ENCODE results near the gene KCNK15. TPM values are rescaled to one million over a fixed set of nuclear protein-coding genes. Genes with fewer than 3 reads are reported as not detected.
A peak's percentile ranks its signal among the peaks of the same experiment; 100 is the strongest.
"Not testable (repeated sequence)": the region's sequence is repeated elsewhere in the genome, so short reads cannot be mapped to it uniquely, and the experiment has no call there.

The KCNK15 gene
- total RNA-seq, 1 experiment from 2014 or later = 0.06 TPM

DNA sequence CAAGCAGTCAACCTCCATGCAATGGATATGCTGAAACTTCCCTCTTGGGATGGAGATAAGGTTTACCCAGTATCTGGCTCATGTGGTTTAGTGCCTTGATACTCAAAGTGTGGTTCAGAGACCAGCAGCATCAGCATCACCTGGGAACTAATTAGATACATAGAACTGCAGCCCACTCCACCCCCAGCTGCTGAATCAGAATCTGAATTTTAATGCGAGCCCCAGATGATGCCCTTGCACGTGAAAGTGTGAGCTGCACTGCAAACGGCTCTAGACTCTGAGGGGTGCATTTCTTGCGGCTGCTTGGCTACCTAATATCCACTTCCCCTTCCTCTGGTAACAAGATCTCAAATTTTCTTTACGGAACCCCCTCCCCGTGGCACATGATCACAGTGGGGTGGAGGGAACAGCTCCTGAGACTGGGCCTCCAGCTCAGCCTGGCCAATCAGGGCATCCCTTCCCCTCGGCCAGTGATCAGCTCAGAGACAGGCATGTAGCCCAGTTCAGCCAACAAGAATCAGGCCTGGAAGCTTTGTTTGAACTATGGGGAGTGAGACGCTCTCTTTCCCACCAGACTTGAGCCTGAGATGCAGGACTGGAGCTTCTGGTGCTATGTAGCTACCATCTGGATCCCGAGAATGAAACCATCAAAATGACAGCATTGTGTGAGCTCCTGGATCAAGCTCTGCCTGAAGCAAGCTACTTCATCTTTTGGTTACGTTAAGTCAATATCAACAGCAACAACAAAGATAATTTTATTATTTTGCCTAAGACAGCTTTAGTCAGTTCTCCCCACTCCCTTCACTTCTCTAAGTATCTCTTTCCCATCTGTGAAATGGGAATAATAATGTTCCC lies 12.8 kb downstream of the KCNK15 start:
- DNase-seq (ENCODE audit: low spot score) = no peak

DNA sequence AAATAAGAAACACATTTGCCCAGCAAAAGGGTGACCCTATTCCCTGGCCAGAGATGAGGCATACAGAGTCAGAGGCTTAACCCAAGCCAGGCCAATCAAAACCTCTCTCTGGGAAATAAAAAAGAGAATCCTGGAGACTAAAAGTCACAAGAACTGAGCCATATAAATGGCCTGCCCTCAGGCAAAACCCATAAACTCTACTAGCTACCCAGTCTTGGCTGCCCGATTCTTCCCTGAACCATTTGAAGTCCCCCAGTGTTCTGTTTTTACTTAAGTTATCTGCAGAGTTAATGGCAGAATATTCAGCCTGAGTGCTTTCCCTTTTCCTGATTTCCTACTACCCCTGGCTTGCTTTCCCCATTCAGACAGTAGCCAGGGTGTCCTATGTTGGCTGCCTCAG lies 13.9 kb downstream of the KCNK15 start:
- no peak for DNase-seq (ENCODE audit: low spot score)

DNA sequence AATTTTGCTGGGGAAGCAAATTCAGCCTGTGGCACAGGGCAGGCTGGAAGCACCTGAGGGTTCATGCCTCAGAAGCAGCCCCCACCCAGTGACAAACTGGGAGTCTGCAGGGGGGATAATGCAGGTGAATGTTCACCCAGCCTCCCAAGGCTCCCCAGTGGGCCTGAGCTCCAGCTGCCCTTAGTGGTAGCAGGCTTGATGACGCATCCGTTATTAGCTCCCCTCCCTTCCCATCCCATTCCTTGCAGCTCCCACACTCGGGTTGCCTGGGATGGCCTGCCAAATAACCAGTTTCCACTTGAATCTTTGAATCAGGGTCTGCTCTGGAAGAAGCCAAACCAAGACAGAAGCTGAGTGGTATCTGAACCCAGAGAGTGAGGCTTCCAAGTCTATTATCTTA lies 15.8 kb downstream of the KCNK15 start:
- no peak for DNase-seq (ENCODE audit: low spot score)

DNA sequence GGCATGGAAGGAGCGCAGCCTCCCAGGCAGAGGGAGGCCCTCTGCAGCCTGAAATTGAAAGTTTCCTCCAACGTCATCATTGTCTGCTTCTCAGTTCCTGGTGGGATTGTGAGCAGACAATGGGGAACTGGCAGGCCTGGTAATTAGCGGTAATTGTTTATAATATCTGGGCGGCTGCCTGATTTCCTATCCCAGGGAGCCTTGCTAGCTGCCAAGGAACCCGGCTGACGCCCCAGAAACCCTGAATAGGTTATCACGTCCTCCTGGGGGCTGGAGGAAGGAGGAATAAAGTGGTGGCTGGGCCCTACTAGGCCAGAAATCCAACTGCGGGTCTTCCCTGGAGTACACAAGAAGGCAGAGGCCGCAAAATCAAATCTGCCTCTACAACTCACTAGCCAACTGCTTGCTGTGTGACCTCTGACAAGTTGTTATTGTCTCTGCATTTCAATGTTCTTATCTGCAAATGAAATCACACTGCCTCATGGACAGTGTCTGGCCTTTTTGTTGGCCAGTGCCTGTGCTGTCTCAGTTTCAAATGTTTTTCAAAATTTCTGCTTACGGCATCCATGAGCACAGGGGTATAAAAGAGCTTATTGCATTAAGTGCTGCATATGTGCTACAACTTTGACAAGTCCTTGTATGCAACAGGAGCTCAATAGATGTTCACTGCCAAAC lies 16.9 kb downstream of the KCNK15 start:
- no peak for DNase-seq (ENCODE audit: low spot score)

DNA sequence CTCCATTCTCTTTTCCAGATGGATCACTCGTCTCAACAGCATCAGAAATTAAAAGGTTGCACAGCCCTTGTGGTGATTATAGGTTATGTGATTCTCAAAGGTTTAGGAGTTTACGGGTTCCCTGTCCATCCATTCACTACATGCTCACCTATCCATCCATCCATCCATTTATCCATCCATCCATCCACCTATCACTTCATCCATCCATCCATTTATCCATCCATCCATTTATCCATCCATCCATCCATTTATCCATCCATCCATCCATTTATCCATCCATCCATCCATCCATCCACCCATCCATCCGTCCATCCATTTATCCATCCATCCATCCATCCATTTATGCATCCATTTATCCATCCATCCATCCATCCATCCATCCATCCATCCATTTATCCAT lies 18.1 kb downstream of the KCNK15 start:
- DNase-seq (ENCODE audit: low spot score) = not testable (repeated sequence)

DNA sequence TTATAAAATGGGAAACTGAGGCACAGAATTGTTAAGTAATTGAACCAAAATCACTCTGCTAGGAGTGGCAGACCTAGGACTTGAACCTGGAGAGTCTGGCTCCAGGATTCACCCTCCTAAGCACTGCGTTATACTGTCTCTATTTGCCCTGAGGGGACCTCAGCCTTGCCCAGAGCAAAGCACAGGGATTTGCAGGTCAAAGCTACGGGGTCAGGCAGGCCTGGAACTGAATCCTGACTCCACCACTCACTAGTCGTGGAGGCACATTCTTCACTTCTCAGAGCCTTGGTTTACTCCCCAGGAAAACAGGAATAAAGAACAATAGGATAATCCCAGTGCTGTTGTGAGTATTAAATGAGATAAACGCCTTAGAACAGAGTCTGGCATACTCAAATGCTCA lies 19.4 kb downstream of the KCNK15 start:
- DNase-seq (ENCODE audit: low spot score) = no peak

DNA sequence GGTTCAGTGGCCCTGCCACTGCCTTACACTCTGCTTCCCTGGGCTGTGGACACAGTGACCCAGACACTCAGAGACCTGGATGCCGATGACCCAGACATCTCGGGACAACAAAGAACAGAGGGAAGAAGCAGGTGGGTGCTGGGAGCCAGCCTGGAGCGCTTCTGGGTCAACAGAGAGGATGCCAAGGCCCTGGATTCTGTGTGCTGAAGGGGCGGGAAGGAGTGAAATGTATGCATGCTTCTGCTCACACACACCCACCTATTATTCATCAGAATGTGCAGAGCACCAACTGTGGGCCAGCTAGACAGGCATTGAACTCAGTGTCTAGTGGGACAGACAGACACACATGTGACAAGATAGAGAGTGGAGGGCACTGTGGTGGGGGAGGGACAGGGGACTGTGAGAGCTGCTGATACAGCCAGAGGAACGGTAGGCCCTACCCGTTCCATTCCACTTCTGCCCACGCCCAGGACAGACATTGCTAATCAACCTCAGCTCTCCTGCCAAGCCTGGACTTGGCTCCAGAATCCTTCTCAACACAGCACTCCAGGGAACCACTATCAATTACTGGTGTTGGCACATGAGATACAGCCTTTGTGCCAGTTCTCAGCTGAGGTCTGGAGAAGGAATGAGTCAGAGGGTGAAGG lies 20.2 kb downstream of the KCNK15 start:
- peak; percentile 60 for DNase-seq (ENCODE audit: low spot score)

DNA sequence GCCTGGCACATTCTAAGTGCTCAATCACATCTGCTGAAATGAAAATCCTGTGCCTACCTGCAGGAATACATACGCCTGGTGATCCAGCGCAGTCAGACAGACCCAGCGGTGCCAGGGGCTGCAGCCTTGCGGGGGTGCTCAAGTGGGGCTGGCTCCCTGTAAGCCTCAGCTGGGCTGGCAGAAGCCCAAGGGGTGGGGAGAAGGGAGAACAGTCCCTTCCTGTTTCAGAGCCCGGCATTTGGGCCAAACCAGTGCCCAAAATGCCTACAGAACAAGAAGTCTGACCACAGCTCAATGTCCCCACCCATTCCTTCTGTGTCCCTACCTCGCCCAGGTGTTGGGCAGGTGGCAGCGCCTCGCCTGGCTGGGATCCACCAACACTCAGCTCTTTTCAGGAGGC lies 22.6 kb downstream of the KCNK15 start:
- no peak for DNase-seq (ENCODE audit: low spot score)

DNA sequence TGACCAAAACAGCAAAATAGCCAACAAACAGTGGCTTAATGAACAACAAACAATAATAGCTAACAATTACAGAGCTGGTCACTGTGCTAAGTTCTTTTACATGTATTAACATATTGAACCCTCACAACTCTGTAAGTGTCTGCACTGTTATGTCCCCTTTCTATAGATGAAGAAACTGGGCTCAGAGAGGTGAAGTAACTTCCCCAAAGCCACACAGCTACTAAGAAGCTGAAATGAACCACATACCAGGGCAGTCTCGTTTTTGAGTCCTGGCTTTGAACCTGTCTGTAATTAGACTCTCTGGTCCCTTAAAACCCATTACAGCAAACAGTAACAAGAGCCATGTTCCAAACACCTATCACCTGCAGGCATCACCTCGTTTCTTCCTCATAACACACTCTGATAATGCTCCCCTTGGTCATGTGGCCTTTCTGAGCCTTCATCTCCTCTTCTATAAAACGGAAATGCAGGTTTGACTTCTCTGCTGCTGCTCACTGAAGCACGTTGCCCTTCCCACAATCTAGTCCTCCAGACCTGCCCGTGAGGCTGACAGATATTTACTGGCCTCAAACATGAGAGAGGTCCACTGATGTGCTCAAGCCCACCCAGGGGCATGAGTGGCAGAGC lies 23.3 kb downstream of the KCNK15 start:
- DNase-seq (ENCODE audit: low spot score) = no peak

DNA sequence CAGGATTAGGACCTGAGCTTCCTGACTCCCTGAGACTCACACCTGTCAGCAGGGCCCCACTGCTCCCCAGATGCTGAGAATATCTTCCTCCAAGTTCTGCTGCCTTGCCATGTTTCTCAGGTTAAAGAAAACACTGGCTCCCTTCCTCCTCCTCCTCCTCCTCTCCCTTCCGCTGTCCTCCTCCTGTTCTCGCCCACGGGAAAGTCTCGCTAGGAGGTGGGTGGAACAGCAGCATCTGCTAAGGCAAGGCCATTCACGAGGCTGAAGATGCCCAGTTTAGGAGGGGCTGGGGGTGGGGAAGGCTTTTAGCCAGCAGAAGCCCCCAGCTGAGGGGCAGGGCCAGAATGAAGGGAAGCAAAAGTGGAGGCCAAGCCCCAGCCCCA lies 23.8 kb downstream of the KCNK15 start:
- DNase-seq (ENCODE audit: low spot score) = no peak

DNA sequence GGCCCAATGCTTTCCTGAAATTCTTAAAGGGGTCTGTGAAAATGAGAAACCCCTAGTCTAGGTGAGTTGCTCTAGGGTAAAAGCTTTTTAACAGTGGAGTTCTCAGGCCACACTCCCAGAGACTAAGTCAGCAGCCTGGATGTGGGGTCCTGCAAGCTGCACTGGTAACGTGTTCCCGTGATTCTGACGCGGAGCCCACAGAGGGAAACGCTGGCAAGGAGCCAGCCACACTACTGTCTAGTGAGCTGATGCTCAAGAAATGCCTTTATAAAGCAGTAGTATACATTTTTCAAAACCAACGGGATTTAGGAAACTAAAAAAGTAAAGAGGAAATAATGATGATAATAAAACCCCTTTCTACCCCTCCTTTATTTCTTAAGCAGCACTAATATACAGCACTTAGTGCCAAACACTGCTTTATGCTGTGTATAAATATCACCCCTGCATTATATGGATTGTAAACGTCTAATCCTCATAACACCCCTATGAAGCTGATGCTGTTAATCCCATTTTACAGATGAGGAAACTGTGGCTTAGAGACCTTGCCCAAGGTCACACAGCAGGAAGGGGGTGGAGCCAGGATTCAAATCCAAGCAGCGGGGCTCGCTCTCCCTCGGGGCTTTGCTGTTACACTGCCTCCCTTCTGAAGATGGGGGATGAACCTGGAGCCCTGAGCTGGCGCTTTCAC lies 25.0 kb downstream of the KCNK15 start:
- no peak for DNase-seq (ENCODE audit: low spot score)

DNA sequence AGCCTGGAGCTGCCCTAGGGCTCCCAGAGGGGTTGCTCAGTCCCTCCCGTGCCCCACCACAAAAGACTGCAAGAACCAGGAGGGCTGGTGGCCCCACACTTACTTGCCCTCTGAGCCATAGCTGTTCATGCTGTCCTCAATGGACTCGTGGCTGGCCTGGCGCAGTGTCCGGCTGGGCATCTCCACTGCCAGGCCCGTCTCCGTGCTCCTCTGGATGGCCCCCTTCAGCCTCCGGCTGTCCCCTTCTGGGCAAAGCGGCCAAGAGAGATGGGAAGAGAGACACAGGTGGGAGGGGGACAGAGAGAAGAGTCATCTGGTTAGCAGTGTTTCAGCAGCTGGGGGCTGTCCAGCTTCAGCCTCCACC lies 25.5 kb downstream of the KCNK15 start:
- no peak for DNase-seq (ENCODE audit: low spot score)

DNA sequence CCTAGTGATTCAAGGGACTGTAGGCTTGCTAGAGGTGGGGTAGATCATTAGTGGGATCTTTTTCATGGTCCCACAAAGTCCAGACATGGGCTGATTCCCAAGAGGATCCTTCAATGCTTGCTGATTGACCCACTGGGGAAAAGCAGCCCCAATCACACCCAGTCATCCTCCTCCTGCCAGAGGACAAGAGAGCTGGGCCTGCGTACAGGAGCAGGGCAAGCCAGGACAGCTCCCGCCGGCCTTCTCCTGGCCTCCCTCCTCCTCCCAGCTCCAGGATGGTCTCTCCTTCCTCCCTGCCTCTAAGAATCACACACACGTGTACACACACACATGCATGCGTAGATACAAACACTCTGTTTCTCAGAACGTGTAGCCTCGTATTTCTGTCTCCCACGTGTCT lies 27.0 kb downstream of the KCNK15 start:
- no peak for DNase-seq (ENCODE audit: low spot score)

DNA sequence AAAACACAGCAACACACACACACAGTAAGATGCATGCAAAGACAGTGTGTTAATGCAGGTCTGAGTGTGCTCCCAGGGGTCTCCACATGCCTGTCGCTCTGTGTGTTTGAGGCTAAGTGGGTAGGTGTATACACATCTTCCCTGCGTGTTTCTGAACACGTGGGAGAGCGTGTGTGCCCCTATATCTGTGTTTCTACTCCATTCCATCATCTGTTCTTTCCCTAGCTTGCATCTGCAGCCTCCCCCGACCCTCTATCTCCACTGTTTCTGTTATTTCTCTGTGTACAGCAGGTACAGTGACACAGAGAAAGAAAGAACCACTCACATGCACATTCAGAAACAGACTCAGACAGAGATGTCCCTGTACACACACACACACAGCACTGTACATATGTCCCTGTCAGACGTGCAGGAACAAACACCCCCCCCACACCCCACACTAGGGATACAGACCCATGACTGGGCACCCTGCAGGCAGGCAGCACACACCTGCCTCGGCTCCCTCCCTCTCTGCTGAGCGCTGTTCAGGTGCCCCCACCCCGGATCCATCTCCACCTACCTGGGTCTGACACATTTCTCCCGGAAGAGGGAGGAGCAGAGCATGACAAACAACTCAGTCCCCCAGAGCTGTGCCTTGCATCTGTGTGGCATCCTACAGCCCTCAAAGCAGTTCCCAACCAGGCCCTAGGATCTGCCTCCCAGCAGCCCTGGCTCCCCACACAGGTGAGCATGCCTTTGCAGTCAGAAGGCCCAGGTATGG lies 27.6 kb downstream of the KCNK15 start:
- no peak for DNase-seq (ENCODE audit: low spot score)

DNA sequence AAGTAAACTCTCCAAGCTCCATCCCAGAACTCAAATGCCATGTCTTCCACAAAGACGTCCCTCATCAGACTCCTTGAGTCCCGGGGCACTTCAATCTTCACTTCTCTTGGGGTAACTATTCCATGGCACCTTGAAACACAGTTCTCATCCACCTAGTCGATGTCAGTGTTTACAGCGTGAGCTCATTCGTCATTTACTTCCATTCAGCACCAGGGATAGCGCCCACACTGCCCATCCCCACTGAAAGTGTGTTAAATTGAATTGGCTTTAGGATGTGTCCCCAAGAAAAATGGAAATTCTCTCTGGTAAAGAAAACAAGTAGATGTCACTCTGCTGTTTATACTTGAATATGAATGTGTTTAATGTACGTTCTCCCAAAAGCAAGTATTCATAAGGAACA lies 31.3 kb downstream of the KCNK15 start:
- DNase-seq (ENCODE audit: low spot score) = no peak

DNA sequence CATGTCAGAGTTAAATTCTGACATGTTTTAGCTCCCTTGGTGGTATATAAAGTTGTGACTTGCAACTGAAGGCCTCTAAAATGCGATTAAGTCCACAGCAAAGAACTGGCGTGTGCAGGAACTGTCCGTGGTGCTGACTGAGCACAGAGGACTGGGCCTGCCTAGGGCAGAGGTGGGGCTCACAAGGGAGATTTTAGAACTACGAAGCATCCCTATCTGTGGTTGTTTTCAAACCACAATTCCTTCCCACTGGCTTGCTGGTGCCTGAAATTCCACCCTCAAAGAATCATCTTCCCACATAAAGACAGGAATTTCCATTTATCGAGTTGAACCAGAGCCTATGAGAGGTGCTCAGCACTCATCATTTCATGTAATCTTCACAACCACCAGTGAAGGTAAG lies 34.6 kb downstream of the KCNK15 start:
- peak; percentile 29 for DNase-seq (ENCODE audit: low spot score)

DNA sequence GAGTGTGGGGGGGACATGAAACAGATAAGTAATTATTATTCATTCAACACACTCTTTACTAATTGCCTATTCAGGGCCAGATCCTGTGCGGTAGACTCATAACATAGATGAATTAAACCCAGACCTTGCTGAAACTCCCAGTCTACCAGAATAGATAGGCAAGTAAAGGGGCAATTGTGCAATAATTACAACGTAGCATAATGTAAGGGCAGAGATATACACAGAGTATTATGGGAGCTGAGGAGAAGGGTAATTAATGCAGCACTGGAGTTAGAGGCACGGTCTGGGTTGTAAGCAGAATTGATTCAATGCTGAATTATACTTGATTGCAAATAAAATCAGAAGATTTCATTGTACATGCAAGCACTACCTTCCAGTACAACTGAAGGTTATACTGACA lies 35.5 kb downstream of the KCNK15 start:
- no peak for DNase-seq (ENCODE audit: low spot score)

DNA sequence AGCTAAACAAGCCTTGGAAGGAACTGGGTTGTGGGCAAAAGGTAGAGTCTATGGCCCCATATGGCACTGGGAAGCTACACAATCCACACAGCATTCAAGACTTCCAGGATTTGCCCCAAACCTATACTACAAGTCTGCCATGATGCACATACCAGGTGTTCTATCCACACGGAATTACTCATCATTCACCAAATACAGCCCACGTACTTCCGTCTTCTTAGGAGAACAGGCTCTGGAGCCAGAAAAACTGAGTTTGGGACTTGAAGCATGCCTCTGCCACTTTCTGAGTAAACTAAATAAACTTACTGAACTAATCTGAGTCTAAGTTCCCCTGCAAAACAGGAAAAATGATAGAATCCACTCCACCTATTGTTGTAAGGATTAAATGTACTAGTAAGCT lies 36.1 kb downstream of the KCNK15 start:
- DNase-seq (ENCODE audit: low spot score) = no peak

DNA sequence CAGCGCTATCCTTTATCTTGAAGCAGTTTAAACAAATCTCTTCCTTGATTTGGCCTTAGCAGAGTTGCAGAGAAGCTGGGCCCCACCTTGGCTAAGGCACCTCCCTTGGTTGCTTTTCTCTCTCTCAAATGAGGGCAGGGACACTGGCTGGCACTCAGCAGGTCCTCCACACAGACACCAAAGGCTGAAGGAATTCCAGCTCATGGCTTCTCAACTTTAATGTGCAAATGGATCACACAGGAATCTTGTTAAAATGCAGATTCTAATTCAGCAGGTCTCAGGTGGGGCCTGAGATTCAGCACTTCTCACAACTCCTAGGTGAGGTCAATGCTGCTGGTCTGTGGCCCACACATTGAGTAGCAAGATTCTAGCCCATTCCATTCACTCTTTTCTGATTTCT lies 39.0 kb downstream of the KCNK15 start:
- DNase-seq (ENCODE audit: low spot score) = no peak

DNA sequence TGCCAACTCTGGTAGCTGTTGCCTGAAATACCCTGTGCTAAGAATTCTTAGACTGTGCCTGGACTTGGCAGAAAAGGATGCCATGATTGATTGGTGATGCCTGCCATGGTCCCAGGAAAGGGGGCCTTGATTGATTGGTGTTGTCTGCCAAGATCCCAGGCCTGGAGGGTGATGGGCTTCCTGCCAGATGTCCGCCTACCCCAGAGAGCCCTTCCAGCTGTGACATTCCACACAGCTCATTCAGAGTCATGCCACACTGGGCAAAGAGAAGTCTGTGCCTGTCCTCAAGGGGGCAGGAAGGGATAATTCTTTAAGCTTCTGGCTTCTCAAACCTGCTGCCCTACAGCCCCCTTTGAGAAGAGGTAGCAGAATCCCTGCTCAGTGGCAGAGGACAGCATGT lies 40.1 kb downstream of the KCNK15 start:
- peak; percentile 37 for DNase-seq (ENCODE audit: low spot score)

DNA sequence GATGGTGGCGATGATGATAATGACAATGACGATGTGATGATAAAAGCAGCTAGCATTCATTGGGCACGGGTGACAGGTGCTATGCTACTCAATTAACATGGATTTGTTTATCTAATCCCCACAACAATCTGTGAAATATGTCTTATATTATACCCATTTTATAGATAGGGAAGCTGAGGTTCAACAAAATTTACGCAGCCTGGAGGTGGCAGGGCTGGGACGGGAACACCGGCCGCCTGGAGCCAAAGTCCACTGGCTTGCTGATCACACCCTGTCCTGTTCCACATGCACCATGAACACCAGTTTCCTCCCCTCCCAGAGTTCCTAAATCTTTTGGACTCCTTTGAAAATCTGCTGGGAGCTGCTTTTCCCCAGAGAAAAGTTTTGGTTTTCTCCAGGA lies 41.6 kb downstream of the KCNK15 start:
- DNase-seq (ENCODE audit: low spot score) = no peak

Data from H4 (cell line).